Stimulated activated CD4-positive, alpha-beta T cell treated with anti-CD3 and anti-CD28 coated beads, Interleukin-15, amount 100 ng/mL, for 1 hour (primary cell): Measurements from ENCODE around the gene ZNF565.
"Not testable (repeated sequence)": the region's sequence is repeated elsewhere in the genome, so short reads cannot be mapped to it uniquely, and the experiment has no call there.

Experiments
- DNase-seq, 2 donors: peaks; one replicate each; pipeline ENCODE4 v3.0.0-alpha.2; 2020; ENCODE audit warnings: low read depth in 1 of 2, low spot score in 1 of 2

The ZNF565 gene

GRCh38 chr19:36214386-36215275 lies at the start of gene ZNF565, which contains the start of gene ZNF146:
ZNF565 (minus strand) TSS chr19:36214665; CDS start chr19:36201985, 12,680 bp downstream.
ZNF146 (plus strand) TSS chr19:36215106; CDS start chr19:36236441, 21,335 bp downstream.
- peak; percentile 85 to 93 for DNase-seq

GRCh38 chr19:36259211-36259610 lies 44.7 kb upstream of the ZNF565 start:
- DNase-seq = no peak

GRCh38 chr19:36258028-36258875 lies 43.8 kb upstream of the ZNF565 start:
- DNase-seq = no peak

GRCh38 chr19:36257520-36257876 lies 43.0 kb upstream of the ZNF565 start:
- DNase-seq = no peak

DNA sequence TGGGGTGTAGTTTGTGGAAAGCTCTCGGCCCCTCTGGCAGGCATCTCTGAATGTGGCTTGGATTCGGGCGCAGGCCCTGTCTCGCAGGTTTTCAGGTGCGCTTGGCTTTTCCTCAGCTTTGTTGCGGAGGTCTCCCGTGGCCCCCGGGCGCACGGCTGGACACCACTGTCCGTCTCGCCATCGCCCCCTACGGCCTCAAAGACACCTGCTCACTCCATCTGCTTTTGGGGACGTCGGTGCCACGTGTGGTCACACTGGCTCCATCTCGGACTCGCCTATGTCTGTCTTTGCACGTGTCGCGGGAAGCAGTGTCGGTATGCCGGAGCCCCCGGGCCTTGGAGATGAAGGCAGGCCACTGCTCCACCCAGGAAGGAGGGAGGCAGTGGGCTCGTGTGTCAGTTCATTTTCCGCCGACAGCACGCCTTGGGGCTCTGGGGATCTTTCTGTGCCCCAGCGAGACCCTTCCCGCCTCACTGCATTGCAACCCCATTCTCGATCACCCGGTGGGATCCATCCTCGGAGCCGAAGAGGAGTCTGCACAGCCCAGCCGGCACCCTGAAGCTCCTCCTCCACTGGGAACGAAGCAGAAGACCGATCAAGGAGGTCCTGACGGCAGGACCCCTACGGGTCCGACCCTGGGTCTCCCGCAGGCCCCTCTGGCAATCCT lies 42.5 kb upstream of the ZNF565 start:
- no peak for DNase-seq

GRCh38 chr19:36256064-36256463 lies 41.6 kb upstream of the ZNF565 start:
- DNase-seq = no peak

GRCh38 chr19:36255316-36255715 lies 40.9 kb upstream of the ZNF565 start:
- no peak for DNase-seq

GRCh38 chr19:36254848-36255247 lies 40.4 kb upstream of the ZNF565 start:
- DNase-seq = no peak

DNA sequence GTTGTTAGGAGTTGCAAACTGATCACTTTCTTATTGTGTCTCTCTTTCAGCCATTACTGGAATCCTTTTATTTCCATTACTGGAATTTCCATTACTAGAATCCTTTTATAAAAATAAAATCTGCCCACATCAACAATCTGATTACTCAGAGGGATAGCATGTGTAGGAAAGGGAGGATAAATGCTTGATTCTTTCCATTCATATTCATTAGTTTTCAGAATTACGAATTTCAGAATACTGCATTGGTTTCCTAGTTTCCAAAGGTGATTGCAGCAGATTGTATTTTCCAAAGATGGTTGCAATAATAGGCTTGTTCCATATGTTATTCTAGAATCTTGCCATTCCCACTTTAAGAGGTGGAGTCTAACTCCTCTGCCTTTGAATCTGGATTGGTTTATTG lies 37.6 kb upstream of the ZNF565 start:
- no peak for DNase-seq

DNA sequence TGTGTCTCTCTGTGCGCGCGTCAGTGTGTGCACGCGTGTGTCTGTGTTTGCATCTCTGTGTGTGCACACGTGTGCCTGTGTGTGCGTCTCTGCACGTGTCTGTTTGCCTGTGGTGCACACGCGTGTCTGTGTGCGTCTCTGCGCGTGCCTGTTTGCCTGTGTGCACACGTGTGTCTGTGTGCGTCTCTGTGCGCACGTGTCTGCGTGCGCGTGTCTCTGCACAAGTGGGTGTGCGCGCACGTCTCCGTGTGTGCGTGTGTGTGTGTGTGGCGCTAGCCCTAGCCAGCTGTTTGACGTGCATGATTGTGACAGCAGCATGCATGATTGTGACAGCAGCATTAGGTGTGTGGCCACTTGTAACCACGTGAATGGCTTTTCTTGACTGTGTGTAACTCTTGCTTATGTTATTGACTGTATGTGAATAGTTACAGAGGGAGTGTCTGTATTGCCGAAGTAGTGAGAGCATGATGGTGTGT lies 31.6 kb upstream of the ZNF565 start:
- DNase-seq = no peak

GRCh38 chr19:36245210-36246005 lies 30.9 kb upstream of the ZNF565 start:
- no peak for DNase-seq

GRCh38 chr19:36244066-36244465 lies 29.6 kb upstream of the ZNF565 start:
- no peak for DNase-seq

DNA sequence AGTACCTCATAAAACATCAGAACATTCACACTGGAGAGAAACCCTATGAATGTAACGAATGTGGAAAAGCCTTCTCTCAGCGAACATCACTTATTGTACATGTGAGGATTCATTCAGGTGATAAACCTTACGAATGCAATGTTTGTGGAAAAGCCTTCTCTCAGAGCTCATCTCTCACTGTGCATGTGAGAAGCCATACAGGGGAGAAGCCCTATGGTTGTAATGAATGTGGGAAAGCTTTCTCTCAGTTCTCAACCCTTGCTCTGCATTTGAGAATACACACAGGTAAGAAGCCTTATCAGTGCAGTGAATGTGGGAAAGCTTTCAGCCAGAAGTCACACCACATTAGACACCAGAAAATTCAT lies 22.5 kb upstream of the ZNF565 start:
- DNase-seq = no peak

DNA sequence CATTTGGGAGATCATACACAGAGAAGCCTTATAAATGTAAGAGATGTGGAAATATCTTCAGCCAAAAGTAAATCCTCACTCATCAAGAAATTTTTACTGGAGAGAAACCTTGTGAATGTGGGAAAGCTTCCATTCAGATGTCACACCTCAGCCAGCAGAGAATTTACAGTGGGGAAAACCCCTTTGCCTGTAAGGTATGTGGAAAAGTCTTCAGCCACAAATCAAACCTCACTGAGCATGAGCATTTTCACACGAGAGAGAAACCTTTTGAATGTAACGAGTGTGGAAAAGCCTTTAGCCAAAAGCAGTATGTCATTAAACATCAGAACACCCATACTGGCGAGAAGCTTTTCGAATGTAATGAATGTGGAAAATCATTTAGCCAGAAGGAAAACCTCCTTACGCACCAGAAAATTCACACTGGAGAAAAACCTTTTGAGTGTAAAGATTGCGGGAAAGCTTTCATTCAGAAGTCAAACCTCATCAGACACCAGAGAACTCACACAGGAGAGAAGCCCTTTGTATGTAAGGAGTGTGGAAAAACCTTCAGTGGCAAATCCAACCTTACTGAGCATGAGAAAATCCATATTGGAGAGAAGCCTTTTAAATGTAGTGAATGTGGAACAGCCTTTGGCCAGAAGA lies 22.0 kb upstream of the ZNF565 start:
- DNase-seq = no peak

- not testable (repeated sequence) for DNase-seq
These were observed 19.2 kb upstream of the ZNF565 start for GRCh38 chr19:36233626-36234025.

GRCh38 chr19:36225219-36225892 lies 10.9 kb upstream of the ZNF565 start:
- DNase-seq = no peak

GRCh38 chr19:36222503-36222902 lies 8.0 kb upstream of the ZNF565 start:
- no peak for DNase-seq

GRCh38 chr19:36221474-36221873 lies 7.0 kb upstream of the ZNF565 start:
- no peak for DNase-seq

DNA sequence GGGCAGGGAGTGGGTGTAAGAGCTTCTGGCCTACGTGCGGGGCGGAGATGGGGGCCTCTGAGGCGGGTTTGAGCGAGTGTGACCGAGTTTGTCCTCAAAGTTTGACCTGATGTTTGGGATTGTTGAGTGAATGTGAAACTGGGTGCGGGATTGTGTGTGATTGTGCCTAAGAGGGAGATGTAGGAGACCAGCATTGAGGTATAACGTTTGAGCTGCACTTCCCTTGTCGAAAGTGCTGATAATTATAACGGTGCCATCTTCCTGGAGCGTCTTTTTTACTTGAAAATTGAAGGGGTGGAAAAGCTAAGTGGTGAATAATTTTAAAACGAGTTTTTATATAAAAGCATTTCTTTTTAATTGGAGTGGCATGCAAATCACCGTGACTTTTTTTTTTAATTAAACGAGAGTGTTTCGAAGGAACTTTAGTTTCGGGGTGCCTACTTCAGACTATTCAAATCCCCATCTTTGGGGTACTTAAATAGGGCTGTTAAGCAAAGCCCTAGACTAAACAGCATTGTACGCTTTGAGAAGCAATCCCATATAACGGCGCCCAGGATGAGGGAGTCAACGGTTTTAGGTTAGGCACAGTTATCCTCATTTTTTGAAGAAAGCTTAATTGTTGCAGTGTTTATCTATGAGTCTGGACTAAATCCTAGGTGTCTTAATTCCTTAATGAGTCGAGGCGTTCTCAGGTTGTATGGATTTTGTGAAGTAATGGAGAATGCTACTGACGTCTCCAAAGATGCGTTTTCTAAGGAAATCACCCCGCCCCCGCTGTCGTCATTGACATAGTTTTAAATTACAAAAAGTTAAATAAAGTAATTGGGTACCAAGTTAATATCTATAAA lies 1.0 kb upstream of the ZNF565 start:
- no peak for DNase-seq
